Loucy (cell line): ENCODE results near the gene USP34.

Experiments used
- CTCF ChIP-seq: fragments of 200-600 bp; sonication (generic); conservative IDR thresholded peaks from 2 replicates; pipeline ENCODE4 v1.5.1; 2014; ENCODE audit warnings: mild to moderate bottlenecking, antibody characterized with exemption, low read length
- EZH2phosphoT487 ChIP-seq: fragments of 200-600 bp; IDR thresholded peaks from 2 replicates; pipeline ENCODE4 v1.6.1; 2018; ENCODE audit warnings: antibody characterized with exemption, mild to moderate bottlenecking, moderate library complexity, borderline replicate concordance

GRCh38 chr2:61368687-61369665, 101.9 kb downstream of the USP34 start:
- TF ChIP-seq CTCF, result no peak
- TF ChIP-seq EZH2phosphoT487, result no peak
